Embryonic facial prominence (tissue), 1 donor: ENCODE measurements around the gene ERICH3.
A peak's percentile ranks its signal among the peaks of the same experiment; 100 is the strongest.

Source experiments
- DNase-seq: peaks from one replicate; pipeline ENCODE4 v3.0.0-alpha.2; 2016; ENCODE audit errors: extremely low spot score

ERICH3 gene

DNA sequence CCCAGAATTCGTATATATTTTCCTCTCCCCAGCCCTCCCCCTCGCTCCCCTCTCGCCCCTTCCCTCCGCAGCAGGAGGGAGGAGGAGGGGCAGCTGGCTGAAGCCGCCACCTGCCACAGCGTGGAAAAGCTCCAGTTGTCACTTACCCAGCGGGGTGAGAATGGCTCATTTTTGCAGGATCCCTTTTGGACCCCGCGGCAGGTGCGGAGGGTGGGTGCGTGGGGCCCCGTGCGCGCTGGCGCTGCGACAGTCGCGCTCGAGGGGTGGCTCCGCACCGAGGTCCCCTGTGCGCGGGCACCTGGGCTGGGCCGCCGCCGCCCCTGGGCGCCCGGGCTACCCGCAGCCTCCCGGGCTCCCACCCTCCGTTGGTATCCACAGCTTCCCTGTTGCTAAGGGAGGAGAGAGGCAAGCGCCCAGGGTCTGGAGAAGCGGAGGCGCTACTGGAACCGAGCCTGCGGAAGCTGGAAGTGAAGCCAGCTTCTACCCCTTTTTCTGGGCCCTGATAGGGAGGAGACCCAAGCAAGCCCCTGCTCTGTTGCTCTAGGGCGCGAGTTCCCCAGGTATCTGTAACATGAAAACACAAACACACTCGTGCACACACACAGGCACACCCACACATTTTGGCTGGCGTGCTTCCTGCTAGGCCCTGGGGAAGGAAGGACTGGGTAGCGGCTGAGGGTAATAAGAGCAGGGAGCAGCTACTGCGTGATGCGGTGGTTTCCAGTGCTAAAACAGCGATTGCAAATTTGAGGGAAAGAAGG is at the start of gene ERICH3:
Gene ERICH3, minus strand, starts transcription at position 442 of the 761 bp plus-strand sequence. Its CDS starts 273 bp downstream, at position 169.
- peak; percentile 10 for DNase-seq

DNA sequence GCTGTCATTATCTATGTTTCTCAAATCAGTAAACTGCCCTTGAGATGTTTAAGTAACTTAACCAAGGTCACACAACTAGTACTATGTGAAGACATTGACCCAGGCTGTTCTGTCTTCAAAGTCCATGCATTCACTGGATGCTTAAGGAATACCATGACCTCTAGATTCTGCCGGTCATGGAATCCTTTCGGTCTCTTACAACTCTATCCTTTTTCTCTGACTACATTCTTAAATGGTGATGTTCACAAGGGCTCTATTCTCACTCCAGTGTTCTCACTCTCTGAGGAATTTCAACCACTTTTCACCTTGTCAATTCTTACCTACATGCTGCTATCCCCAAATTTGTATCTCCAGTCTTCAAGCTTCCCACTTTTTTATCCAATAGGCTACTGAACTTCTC is 44.0 kb upstream of the ERICH3 start:
- no peak for DNase-seq

DNA sequence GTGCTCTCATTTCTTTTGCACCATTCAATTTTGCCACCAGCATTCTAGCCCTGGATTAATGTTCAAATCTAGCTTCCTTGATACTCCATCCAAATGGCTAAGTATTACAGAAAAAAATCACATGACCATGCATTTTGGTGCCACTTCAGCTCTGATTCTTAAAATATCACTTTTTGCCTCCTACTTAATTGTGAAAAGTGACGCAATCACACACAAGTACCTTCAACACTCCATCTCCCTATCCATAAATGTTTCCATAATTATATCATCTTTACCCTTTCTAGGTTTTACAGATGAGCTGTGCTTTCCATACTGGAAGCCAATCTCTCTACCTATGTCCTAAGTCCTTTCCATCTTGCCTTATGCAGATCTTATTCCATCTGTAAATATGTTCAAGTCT is 43.2 kb upstream of the ERICH3 start:
- no peak for DNase-seq

GRCh38 chr1:74715806-74716205 is 42.2 kb upstream of the ERICH3 start:
- no peak for DNase-seq

DNA sequence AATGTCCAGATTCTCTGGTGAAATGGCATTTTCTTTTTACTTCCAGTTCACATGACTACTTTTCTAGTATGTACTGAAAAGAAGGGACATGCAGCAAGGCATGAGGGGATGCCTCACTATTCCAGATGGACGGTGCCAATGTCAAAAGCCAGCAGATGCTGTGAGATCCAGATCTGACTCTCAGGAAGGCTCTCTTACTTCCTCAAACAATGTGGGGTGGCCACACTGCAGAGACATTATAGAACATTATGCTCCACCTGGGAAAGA is 41.6 kb upstream of the ERICH3 start:
- no peak for DNase-seq

DNA sequence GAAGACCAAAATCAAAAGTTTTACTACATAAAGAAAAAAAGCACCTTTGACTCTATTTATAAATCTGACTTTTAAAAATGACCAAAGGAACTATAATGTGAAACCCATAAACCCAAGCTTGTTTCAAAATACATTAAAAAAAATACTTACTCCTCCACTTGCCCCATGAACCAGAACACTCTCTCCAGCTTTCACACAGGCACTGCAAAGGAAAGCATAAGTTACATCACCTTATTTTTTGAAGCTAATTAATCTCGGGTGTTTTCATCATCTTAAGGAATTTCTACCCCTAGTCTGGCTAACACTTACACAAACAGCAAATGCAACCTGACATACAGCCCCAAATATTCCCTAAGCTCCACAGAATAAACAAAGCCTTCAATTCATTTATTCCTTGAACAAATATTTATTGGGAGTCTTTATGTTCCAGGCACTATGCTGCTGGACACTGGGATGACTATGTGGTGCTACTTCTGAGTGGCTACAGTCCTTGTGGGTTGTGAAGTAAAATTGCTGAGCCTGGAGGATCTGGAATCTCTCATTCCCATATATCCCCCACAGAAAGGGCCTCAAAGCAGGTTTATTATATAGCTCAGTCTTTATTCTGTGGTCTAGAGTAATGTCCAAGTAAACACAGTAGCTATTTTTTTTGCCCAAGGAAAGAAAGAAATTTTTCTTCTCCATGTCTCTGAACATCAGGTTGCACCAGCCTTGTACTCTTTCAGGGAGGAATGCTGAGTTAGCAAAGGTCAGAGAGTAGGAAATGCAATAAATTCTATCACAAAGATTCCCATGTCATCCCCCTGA is 41.0 kb upstream of the ERICH3 start:
- DNase-seq: no peak

DNA sequence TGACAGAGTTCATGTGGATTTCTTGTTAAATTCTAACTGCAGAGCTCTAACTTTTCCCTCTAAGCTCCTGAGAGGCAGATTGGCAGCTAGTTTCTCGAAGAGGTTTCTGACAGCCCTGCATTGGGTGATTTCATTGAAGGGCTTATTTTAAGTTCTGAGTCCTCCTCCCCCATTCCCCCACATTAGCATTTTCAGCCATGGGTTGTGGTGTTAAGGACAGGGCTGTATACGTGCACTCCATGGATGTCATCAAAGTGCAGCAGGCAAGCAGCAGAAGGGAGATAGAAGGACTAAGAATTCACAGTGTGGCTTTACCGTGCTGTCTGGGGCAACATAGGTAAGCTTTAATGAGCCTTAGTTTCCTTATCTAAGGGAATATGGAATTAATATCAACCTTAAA is 40.3 kb upstream of the ERICH3 start:
- DNase-seq: no peak

DNA sequence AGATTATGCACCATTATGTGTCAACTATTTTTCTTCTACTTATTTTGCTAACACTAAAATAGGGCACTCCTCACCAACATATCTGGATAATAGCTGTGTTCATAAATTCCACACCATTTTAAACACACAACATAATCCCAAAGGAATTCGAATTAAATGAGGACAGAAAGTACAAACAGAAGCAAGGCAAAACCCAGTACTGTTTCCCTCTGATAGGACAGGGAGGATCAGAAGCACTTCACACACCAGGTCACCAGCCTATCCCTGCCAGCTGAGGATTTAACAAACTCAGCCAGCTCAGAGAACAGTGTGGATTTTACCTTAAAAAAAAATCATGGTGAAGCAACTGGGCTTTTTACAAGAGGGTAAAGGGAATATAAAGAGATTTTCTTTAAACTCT is 39.3 kb upstream of the ERICH3 start:
- DNase-seq: no peak

DNA sequence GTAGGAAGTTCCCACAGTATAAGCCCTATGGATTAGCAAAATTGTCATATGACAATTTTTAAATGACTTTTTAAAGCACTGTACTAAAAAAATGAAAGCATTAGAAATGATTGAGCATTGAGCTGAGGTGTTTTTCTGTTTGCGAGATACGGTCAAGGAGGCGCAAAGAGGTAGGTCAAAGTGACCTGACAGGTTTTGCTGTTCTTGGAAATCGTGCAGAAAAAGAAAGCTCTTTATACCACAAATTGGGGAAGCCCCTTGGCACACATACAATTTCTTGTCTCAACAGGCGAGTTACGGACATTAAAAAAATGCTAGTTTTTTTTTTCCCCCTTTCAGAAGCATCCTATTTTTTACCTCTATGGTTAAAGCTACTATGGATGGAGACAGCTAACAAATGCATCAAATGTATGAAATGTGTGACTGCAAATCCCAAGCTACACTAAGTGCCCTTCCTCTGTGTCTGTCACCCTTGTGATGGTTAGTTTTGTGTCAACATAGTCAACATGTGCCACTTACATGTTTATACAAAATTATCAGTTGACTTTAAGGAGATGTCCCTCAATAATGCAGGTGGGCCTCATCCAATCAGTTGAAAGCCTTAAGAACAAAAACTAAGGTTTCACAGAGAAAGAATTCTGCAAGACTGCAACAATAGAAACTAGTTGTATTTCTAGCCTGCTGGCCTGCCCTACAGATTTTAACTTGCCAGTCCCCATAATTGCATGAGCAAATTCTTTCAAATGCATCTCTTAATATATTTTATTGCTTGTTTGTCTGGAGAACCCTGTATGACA is 30.0 kb upstream of the ERICH3 start:
- DNase-seq: no peak

- DNase-seq: no peak
Observed at GRCh38 chr1:74699331-74699730, 25.7 kb upstream of the ERICH3 start.

DNA sequence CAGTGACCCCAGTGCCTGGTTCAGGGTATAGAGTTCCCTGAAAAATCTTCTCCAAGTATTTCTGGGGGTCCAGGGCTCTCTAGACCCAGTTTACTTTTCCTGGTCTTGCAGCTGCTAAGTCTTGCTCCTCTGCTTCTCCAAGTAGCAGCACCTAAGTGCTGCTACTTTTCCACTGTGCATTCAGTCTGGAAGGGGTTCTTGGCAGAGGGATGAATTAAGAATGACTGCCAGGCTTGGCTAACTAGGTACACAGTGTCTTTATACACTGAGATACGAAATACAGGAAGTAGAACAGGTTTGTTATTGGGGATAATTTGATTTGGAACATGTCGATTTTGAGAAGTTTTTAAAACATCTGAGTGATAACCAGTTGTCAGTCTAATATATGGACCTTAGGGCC is 24.2 kb upstream of the ERICH3 start:
- no peak for DNase-seq

DNA sequence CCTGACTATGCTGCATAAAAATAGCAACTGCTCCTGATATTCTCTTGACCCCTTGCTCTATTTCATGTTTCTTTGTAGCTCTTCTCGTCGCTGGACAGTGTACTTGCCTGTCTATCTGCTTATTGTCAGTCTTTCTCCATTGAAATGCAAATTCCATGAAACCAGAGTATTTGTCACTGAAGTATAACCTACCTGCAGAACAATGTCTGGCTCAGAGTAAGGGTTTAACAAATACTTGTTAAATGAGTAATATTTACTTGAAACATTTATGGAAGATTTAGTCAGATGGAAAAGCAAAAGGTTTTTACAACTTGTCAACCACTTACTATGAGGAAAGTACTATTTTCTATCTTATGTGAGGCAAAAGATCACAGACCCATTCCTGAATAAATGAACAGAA is 19.9 kb upstream of the ERICH3 start:
- DNase-seq: no peak

DNA sequence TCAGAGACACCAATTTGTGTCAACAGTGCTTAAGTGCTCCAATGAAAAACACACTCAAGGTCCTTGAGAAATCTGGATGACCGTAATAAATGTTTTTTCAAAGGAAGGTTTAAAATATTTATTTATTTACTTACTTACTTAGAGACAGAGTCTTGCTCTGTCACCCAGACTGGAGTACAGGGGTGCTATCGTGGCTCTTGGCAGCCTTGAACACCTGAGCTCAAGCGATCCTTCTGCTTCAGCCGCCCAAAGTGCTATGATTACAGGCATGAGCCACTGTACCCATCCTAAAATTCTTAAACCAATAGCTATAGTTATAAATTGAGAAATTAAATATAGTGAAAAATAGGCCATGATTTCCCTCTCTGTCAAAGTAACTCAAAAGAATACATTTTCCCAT is 17.3 kb upstream of the ERICH3 start:
- no peak for DNase-seq

DNA sequence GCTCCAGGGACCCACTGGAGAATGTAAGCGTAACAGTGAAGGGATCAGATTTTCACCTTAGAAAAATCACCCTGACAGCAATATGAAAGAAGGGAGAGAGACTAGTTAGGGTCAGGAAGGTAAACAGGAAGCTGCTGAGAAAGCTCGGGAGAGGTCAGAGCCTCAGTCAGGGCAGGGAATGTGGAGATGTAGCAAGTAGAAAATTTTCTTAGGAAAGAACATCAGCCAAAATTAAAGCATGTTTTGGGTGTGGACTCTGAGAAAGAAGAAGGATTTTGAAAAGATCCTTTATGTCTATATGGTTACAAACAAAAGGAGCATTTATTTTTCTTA is 16.7 kb upstream of the ERICH3 start:
- no peak for DNase-seq

DNA sequence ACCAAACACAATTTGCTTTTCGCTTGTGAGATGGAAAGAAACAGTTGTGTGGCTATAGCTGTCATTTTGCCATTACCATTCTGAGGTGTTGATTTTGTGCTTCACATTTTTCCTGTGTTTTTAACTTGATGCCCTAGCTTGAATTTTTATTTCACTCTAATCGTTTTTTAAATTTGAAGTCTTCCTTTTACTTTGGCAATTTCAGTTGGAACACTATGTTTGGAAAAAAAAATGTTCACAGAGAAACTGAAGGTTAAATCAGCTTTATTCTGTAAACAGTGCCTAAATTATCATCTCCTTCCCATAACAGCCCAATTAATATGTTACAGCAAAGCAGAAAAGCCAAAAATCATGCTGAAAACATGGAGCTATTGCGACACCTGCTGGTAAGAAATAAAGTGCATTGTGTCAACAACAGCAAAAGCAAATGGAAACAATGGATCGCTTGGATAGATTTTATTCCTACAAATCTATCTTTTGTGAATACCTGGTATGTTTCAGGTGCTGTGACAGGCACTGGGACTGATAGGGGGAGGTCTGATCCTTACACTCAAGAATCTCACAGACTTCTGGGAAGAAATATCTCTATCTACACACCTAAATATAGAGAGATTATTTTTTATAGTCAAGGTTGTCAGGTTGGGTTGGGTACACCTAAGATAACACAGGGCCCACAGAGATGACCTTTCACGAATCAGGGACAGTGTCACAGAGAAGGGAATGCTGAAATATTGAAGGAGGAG is 16.2 kb upstream of the ERICH3 start:
- DNase-seq: no peak

DNA sequence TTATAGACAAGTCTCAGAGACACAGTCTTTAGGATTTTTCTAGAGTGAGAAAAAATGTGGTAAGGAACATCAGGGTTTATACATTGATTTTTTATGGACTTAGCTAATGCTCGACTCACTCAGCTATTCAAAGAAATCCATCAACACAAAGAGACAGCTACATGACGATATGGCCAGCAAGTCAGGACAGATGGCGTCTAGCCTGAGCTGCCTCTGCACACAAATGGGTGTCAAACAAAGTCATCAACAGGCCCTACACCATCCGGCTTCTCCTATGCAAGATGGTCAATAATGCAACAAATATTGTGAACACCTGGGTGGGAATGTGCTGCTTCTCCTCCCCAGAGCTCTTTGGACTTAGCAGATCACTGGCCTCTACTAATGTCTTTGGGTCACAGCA is 13.3 kb upstream of the ERICH3 start:
- DNase-seq: no peak

DNA sequence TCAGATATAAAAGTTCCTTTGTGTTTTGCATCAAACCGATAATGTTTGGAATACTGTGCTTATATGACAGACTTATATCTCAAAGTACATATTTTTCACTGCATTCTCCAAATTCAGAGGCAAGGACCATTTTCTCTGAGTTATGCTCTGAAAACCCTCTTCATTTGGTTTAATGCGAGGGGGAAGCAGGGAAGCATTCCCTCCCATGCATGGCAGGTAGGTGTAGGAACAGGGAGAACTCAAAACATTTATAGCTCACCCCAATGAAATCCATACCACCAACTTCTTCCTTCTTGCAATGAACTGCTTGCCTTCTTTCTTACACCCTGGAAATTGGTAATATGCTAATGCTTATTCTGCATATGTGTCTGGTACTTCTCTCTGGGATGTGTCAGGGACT is 10.7 kb upstream of the ERICH3 start:
- no peak for DNase-seq

DNA sequence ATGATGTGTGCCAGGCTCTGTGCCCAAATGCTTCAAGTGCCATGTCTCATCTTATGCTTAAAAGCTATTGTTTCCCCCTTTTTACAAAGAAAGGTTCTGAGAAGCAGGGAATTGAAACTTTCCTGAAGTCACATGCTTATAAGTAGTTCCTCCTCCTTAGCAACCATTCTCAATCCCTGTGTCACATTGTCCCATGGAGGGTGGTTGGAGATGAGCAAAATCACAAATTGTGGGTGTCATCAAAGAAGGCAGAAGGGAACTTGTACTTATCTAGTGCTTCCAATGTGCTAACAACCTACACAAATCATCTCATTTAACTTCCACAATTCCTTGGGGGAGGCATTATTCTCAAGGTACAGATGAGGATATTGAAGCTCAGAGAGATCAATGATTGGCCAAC is 10.1 kb upstream of the ERICH3 start:
- DNase-seq: no peak

- no peak for DNase-seq
Observed at GRCh38 chr1:74681851-74682250, 8.3 kb upstream of the ERICH3 start.

GRCh38 chr1:74681449-74681848 is 7.9 kb upstream of the ERICH3 start:
- DNase-seq: no peak

DNA sequence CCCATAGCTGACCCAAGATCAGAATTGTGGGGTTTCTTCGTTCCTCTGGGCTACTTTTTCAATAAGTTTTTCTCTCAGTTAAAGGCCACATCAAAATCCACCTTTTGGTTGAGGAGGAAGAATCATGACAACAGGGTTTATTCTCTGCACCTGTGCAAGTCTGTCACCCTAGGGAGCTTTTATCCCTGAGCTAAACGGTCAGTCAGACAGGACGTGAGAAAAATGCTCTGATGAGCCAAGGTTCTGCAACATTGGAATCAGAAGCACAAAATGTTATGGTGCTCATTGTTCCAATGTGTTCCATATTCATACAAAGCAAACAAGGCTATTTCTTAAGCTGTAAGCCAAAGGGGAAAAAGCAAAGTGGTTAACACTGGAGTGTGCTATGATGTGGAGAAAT is 7.4 kb upstream of the ERICH3 start:
- no peak for DNase-seq

DNA sequence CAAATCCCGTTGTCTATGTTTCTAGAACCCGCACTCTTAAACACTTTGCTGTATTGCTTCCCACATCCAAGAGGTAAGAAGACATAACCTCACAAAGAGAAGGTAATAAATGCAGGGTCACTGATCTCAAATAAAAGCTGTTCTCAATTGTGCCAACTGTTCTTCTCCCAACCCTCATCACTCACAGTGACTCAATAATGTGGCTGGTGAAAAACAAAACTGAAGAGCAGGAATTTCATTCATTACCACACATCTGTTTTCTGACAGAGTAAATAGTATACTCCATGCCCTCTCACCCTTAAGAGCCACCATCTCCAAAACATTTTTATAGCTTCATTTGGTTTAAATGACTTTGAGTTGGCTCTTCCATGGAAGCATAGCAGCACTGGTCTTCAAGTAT is 6.2 kb upstream of the ERICH3 start:
- DNase-seq: no peak
